Mesenchymal stem cell (in vitro differentiated cells and primary cell): ENCODE results near the gene OSBPL9.

Experiments
- DNase-seq: peaks from one replicate; pipeline ENCODE4 v3.0.0-alpha.2; 2013
- H2AFZ ChIP-seq: one replicate; pipeline ENCODE4 v1.6.1; 2013; ENCODE audit warnings: low read depth, mild to moderate bottlenecking, control low read depth, inconsistent platforms, low read length, moderate library complexity
- H2AK5ac ChIP-seq: 2 replicates; pipeline ENCODE4 v1.6.1; 2013; ENCODE audit warnings: low read length, moderate library complexity, mild to moderate bottlenecking, inconsistent platforms; ENCODE audit not compliant: severe bottlenecking
- H2BK120ac ChIP-seq: one replicate; pipeline ENCODE4 v1.6.1; 2013; ENCODE audit warnings: low read depth, mild to moderate bottlenecking, inconsistent platforms, low read length, moderate library complexity
- H2BK12ac ChIP-seq, 2 experiments: one replicate each; pipeline ENCODE4 v1.6.1; 2013; ENCODE audit warnings: inconsistent platforms in 2 of 2, low read length in 2 of 2, mild to moderate bottlenecking in 2 of 2, moderate library complexity in 2 of 2, control low read depth in 1 of 2
- H2BK15ac ChIP-seq: one replicate; pipeline ENCODE4 v1.6.1; 2013; ENCODE audit warnings: mild to moderate bottlenecking, low read depth, inconsistent platforms; ENCODE audit not compliant: poor library complexity, severe bottlenecking
- H2BK5ac ChIP-seq: 2 replicates; pipeline ENCODE4 v1.6.1; 2013; ENCODE audit warnings: low read depth, mild to moderate bottlenecking, low read length, control low read depth, inconsistent platforms; ENCODE audit not compliant: poor library complexity, severe bottlenecking
- H3K14ac ChIP-seq, 2 experiments: one replicate each; pipeline ENCODE4 v1.6.1; 2013; ENCODE audit warnings: inconsistent platforms in 2 of 2, low read length in 2 of 2, control low read depth in 1 of 2, mild to moderate bottlenecking in 1 of 2, moderate library complexity in 1 of 2
- H3K18ac ChIP-seq, 2 experiments: one replicate each; pipeline ENCODE4 v1.6.1; 2013; ENCODE audit warnings: inconsistent platforms in 2 of 2, low read length in 2 of 2, control low read depth in 1 of 2, low read depth in 1 of 2, mild to moderate bottlenecking in 1 of 2
- H3K23ac ChIP-seq, 2 experiments: one replicate each; pipeline ENCODE4 v1.6.1; 2013; ENCODE audit warnings: inconsistent platforms in 2 of 2, low read length in 2 of 2, mild to moderate bottlenecking in 2 of 2, moderate library complexity in 2 of 2, control low read depth in 1 of 2
- H3K27ac ChIP-seq: 2 replicates; pipeline ENCODE4 v1.5.1; 2013; ENCODE audit warnings: mild to moderate bottlenecking, moderate library complexity, low read length, control low read depth, inconsistent platforms; ENCODE audit not compliant: poor library complexity, severe bottlenecking
- H3K27me3 ChIP-seq, 2 experiments: 2 replicates each; pipeline versions ENCODE4 v1.6.1 to v1.7.0; 2013; ENCODE audit warnings: low read length in 2 of 2, mild to moderate bottlenecking in 2 of 2, moderate library complexity in 2 of 2, control low read depth in 1 of 2, inconsistent platforms in 1 of 2; ENCODE audit not compliant: control insufficient read depth in 1 of 2, insufficient read depth in 1 of 2
- H3K36me3 ChIP-seq, 2 experiments: 2 replicates each; pipeline versions ENCODE4 v1.6.1 to v1.7.0; 2013; ENCODE audit warnings: low read length in 2 of 2, control low read depth in 1 of 2, inconsistent platforms in 1 of 2, low read depth in 1 of 2, mild to moderate bottlenecking in 1 of 2; ENCODE audit not compliant: insufficient read depth in 2 of 2, control insufficient read depth in 1 of 2
- H3K4ac ChIP-seq, 2 experiments: one replicate each; pipeline ENCODE4 v1.6.1; 2013; ENCODE audit warnings: inconsistent platforms in 2 of 2, low read length in 2 of 2, mild to moderate bottlenecking in 2 of 2, moderate library complexity in 2 of 2, control low read depth in 1 of 2, low read depth in 1 of 2
- H3K4me1 ChIP-seq: 2 replicates; pipeline ENCODE4 v1.6.1; 2013; ENCODE audit warnings: low read depth, low read length, control low read depth; ENCODE audit not compliant: control insufficient read depth, insufficient read depth
- H3K4me2 ChIP-seq: 2 replicates; pipeline ENCODE4 v1.6.1; 2013; ENCODE audit warnings: low read length, mild to moderate bottlenecking, inconsistent platforms; ENCODE audit not compliant: poor library complexity, severe bottlenecking
- H3K4me3 ChIP-seq, 2 experiments: 2 replicates each; pipeline versions ENCODE4 v1.5.1 to v1.7.0; 2013; ENCODE audit warnings: low read length in 2 of 2, mild to moderate bottlenecking in 2 of 2, control low read depth in 1 of 2, low read depth in 1 of 2; ENCODE audit not compliant: insufficient read depth in 1 of 2
- H3K79me1 ChIP-seq: replicated peaks from 2 replicates; pipeline ENCODE4 v1.6.1; 2013; ENCODE audit warnings: mild to moderate bottlenecking, control low read depth, low read length, inconsistent platforms; ENCODE audit not compliant: poor library complexity, severe bottlenecking
- H3K9ac ChIP-seq: 2 replicates; pipeline ENCODE4 v1.7.0; 2013; ENCODE audit warnings: mild to moderate bottlenecking, low read length, moderate library complexity
- H3K9me3 ChIP-seq: 2 replicates; pipeline ENCODE4 v1.7.0; 2013; ENCODE audit warnings: mild to moderate bottlenecking, low read length; ENCODE audit not compliant: control insufficient read depth
- H4K8ac ChIP-seq: one replicate; pipeline ENCODE4 v1.6.1; 2013; ENCODE audit warnings: inconsistent platforms, mild to moderate bottlenecking, low read length, moderate library complexity
- H4K91ac ChIP-seq: one replicate; pipeline ENCODE4 v1.6.1; 2013; ENCODE audit warnings: mild to moderate bottlenecking, low read length, inconsistent platforms
- WGBS: methylation state at CpG from one replicate; pipeline ENCODE4 v1.1.7; 2013; ENCODE audit warnings: mixed read lengths; 5-methylcytosine and 5-hydroxymethylcytosine counted together

The OSBPL9 gene

DNA sequence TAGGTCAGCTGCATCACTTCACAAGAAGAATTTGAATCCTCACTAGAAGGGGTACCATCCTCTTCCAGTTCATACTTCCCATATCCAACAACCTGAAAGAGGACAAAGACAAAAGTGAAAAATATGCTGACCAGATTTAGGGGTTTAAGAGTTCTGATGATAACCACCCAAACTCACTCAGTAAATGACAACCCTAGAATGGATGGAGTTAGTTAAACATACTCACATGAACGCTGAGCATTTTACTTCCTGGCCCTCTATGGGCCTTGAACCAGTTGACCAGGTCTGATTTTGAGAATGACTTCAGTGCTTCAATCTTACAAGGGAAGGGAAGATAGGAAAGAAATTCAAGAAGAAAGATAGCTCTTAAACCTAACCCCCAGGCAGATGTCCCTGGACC is 172.4 kb downstream of the OSBPL9 start:
- Histone ChIP-seq H2AK5ac (no peak overlapping the region), H3K9me3 (no peaks in the 10 kb centered on the region), H3K27ac (no peak overlapping the region), H2AFZ (no peak overlapping the region), H3K18ac (no peak overlapping the region), H3K4me3 (no peak overlapping the region), H2BK5ac (no peak overlapping the region), H4K8ac (no peak overlapping the region), H3K4me1 (peaks cover 1% of the 10 kb centered on the region), H2BK15ac (no peak overlapping the region), H3K14ac (no peak overlapping the region), H3K23ac (no peak overlapping the region), H3K9ac (no peak overlapping the region), H4K91ac (no peak overlapping the region), H2BK120ac (no peak overlapping the region), H2BK12ac (no peak overlapping the region), H3K79me1 (peaks cover 7% of the 10 kb centered on the region), H3K27me3 (no peaks in the 10 kb centered on the region), H3K4ac (no peak overlapping the region), H3K36me3 (peaks cover 44 to 100% of the 10 kb centered on the region in 2 experiments), H3K4me2 (no peak overlapping the region)
- DNase-seq, result no peak
- WGBS, result 91% methylated on average over 1 of the region's 1 CpG

- no peak overlapping the region for H2AK5ac ChIP-seq
- peaks cover 10% of the 10 kb centered on the region for H3K79me1 ChIP-seq
- H3K9ac ChIP-seq, result no peak overlapping the region
- no peak overlapping the region for H3K18ac ChIP-seq
- H3K4me1 ChIP-seq, result peaks cover 2% of the 10 kb centered on the region
- H3K4ac ChIP-seq, result no peak overlapping the region
- H2BK5ac ChIP-seq, result no peak overlapping the region
- no peak overlapping the region for H2BK12ac ChIP-seq
- no peak overlapping the region for H4K91ac ChIP-seq
- H3K27ac ChIP-seq, result no peak overlapping the region
- H2BK120ac ChIP-seq, result no peak overlapping the region
- H3K4me3 ChIP-seq, result no peak overlapping the region
- H2BK15ac ChIP-seq, result no peak overlapping the region
- no peak overlapping the region for H3K4me2 ChIP-seq
- no peak overlapping the region for H2AFZ ChIP-seq
- no peaks in the 10 kb centered on the region for H3K9me3 ChIP-seq
- DNase-seq, result no peak
- WGBS, result 95% methylated on average over 6 of the region's 6 CpGs
- H3K36me3 ChIP-seq, result peaks cover 38 to 100% of the 10 kb centered on the region in 2 experiments
- H3K27me3 ChIP-seq, result no peaks in the 10 kb centered on the region
- H3K23ac ChIP-seq, result no peak overlapping the region
- no peak overlapping the region for H3K14ac ChIP-seq
- no peak overlapping the region for H4K8ac ChIP-seq
Observed at GRCh38 chr1:51790385-51790784, 173.5 kb downstream of the OSBPL9 start.

DNA sequence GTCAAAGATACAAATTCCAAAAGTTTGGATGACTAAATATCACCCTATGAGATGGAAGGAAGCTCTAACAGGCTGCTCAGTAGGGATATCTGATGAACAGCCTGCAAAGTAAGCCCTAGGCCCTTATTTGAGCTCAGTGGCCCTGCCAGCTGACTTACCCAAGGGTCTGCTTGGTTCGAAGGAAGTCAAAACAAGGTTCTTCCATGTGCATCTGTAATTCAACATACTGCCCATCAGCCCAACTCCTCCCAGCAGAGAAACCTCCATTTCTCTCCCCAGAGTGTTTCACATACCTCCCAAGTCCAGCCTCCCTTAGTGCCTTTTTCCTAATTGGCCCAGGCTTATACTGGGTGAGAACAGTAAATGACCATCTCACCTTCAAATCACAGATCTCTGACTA is 175.0 kb downstream of the OSBPL9 start:
- Histone ChIP-seq H3K79me1 (peaks cover 13% of the 10 kb centered on the region), H3K4me3 (no peak overlapping the region), H2AFZ (no peak overlapping the region), H4K8ac (peak overlapping the region; percentile 39), H2BK120ac (no peak overlapping the region), H3K23ac (no peak overlapping the region), H2AK5ac (no peak overlapping the region), H3K4me2 (no peak overlapping the region), H3K4ac (no peak overlapping the region), H2BK15ac (no peak overlapping the region), H2BK12ac (no peak overlapping the region), H3K9ac (no peak overlapping the region), H3K14ac (no peak overlapping the region), H4K91ac (no peak overlapping the region), H2BK5ac (no peak overlapping the region), H3K9me3 (no peaks in the 10 kb centered on the region), H3K27ac (no peak overlapping the region), H3K18ac (no peak overlapping the region), H3K27me3 (no peaks in the 10 kb centered on the region), H3K4me1 (peaks cover 2% of the 10 kb centered on the region), H3K36me3 (peaks cover 46 to 90% of the 10 kb centered on the region in 2 experiments)
- WGBS, result 100% methylated on average over 1 of the region's 1 CpG
- no peak for DNase-seq

DNA sequence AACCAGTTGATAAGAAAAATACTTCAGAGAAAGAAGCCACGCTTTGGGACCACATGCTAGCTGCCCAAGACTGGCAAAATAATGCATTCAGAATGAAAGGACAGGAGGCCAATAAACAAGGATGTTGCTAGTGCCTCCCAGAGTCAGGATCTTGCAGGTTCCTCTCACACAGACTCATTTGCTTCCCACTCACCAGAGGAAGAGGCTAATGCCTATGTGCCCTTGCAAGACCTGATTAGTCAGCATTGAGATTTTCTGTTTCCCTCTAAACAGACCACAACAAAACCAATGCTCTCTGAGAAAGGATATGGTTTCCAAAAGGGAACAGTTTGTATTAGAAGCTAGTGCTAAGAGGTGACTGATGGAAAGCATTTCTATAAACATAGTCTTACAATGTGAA is 176.0 kb downstream of the OSBPL9 start:
- Histone ChIP-seq H3K36me3 (peaks cover 46 to 90% of the 10 kb centered on the region in 2 experiments), H4K8ac (no peak overlapping the region), H2BK5ac (no peak overlapping the region), H2BK15ac (no peak overlapping the region), H3K27ac (peak overlapping the region; percentile 19), H2BK120ac (no peak overlapping the region), H3K4ac (no peak overlapping the region), H3K14ac (no peak overlapping the region), H2AFZ (no peak overlapping the region), H3K23ac (no peak overlapping the region), H3K27me3 (no peaks in the 10 kb centered on the region), H3K9me3 (no peaks in the 10 kb centered on the region), H3K4me1 (peaks cover 2% of the 10 kb centered on the region), H3K4me3 (no peak overlapping the region), H4K91ac (no peak overlapping the region), H3K79me1 (peaks cover 15% of the 10 kb centered on the region), H3K4me2 (no peak overlapping the region), H3K18ac (no peak overlapping the region), H2BK12ac (no peak overlapping the region), H2AK5ac (no peak overlapping the region), H3K9ac (peak overlapping the region; percentile 25)
- peak; percentile 79 for DNase-seq
- 100% methylated on average over 1 of the region's 1 CpG for WGBS
